Activated T-helper 1 cell treated with Interleukin-2 at 50 U/mL for 16 hours (primary cell): ENCODE results near the gene COPS9.

ENCODE experiments used
- DNase-seq: peaks from one replicate; pipeline ENCODE4 v3.0.0-alpha.2; 2020; ENCODE audit warnings: low read depth

COPS9 gene

GRCh38 chr2:240134956-240135520, 1.1 kb downstream of the COPS9 start:
- DNase-seq = no peak

- no peak for DNase-seq
These were observed 1.6 kb downstream of the COPS9 start for GRCh38 chr2:240134466-240134865.

GRCh38 chr2:240133401-240133800, 2.7 kb downstream of the COPS9 start:
- DNase-seq = no peak

GRCh38 chr2:240132651-240132980, 3.5 kb downstream of the COPS9 start:
- no peak for DNase-seq

GRCh38 chr2:240131941-240132650, 4.0 kb downstream of the COPS9 start:
- no peak for DNase-seq

- DNase-seq = no peak
These were observed 4.8 kb downstream of the COPS9 start for GRCh38 chr2:240131296-240131695.

- no peak for DNase-seq
These were observed 5.5 kb downstream of the COPS9 start for GRCh38 chr2:240130393-240131195.

- no peak for DNase-seq
These were observed 6.2 kb downstream of the COPS9 start for GRCh38 chr2:240129731-240130392.

- no peak for DNase-seq
These were observed 6.8 kb downstream of the COPS9 start for GRCh38 chr2:240129311-240129710.

GRCh38 chr2:240128608-240129145, 7.4 kb downstream of the COPS9 start:
- no peak for DNase-seq

- DNase-seq = no peak
These were observed 8.0 kb downstream of the COPS9 start for GRCh38 chr2:240127911-240128607.

GRCh38 chr2:240127191-240127750, 8.8 kb downstream of the COPS9 start:
- DNase-seq = no peak

- DNase-seq = no peak
These were observed 9.4 kb downstream of the COPS9 start for GRCh38 chr2:240126731-240127130.

GRCh38 chr2:240125742-240126141, 10.4 kb downstream of the COPS9 start:
- DNase-seq = no peak

GRCh38 chr2:240124651-240125030, 11.5 kb downstream of the COPS9 start:
- DNase-seq = no peak

GRCh38 chr2:240123821-240124650, 12.1 kb downstream of the COPS9 start:
- DNase-seq = no peak

GRCh38 chr2:240121675-240122074, 14.4 kb downstream of the COPS9 start:
- DNase-seq = no peak

GRCh38 chr2:240121190-240121589, 14.9 kb downstream of the COPS9 start:
- DNase-seq = no peak

GRCh38 chr2:240114233-240114632, 21.9 kb downstream of the COPS9 start:
- DNase-seq = no peak

- no peak for DNase-seq
These were observed 23.0 kb downstream of the COPS9 start for GRCh38 chr2:240112914-240113690.
